Heart left ventricle (tissue), 16 donors: ENCODE measurements around the gene CELF4. TPM values are rescaled to one million over a fixed set of nuclear protein-coding genes. Genes with fewer than 3 reads are reported as not detected.

Experiments
- ATAC-seq, 4 donors: fragments of 200-7000 bp; cut with Tn5 transposase; one replicate each; pipeline ENCODE4 v1.9.1; 2020 to 2022; ENCODE audit warnings: moderate library complexity in 4 of 4, mild to moderate bottlenecking in 3 of 4, moderate number of reproducible peaks in 1 of 4
- DNase-seq, 5 donors: peaks; one replicate each; pipeline ENCODE4 v3.0.0-alpha.2; 2020
- H3K27ac ChIP-seq, 12 donors: fragments of 200-600 bp; sonication (generic) in 4 of 12; one replicate each; pipeline versions ENCODE4 v1.5.0 to v1.8.0; 2016 to 2022; ENCODE audit warnings: mild to moderate bottlenecking in 2 of 12
- H3K27me3 ChIP-seq, 9 donors: fragments of 200-600 bp; sonication (generic) in 2 of 9; one replicate each; pipeline versions ENCODE4 v1.5.1 to v1.8.0; 2016 to 2022; ENCODE audit warnings: mild to moderate bottlenecking in 3 of 9
- H3K36me3 ChIP-seq, 9 donors: fragments of 200-600 bp; sonication (generic) in 2 of 9; one replicate each; pipeline versions ENCODE4 v1.5.0 to v1.8.0; 2018 to 2022; ENCODE audit warnings: mild to moderate bottlenecking in 2 of 9
- H3K4me1 ChIP-seq, 12 donors: fragments of 200-600 bp; sonication (generic) in 4 of 12; one replicate each; pipeline versions ENCODE4 v1.5.0 to v1.8.0; 2016 to 2022; ENCODE audit warnings: mild to moderate bottlenecking in 3 of 12
- H3K4me3 ChIP-seq, 12 donors: fragments of 200-600 bp; sonication (generic) in 4 of 12; one replicate each; pipeline versions ENCODE4 v1.5.0 to v1.8.0; 2017 to 2022; ENCODE audit warnings: mild to moderate bottlenecking in 9 of 12, moderate library complexity in 4 of 12
- H3K9me3 ChIP-seq, 12 donors: fragments of 200-600 bp; sonication (generic) in 4 of 12; one replicate each; pipeline versions ENCODE4 v1.5.0 to v1.8.0; 2016 to 2022; ENCODE audit warnings: mild to moderate bottlenecking in 1 of 12
- POLR2A ChIP-seq, 2 donors: fragments of 450-650 bp; IDR thresholded peaks; one replicate each; pipeline ENCODE4 v1.6.1; 2017; ENCODE audit warnings: antibody characterized with exemption in 2 of 2, mild to moderate bottlenecking in 2 of 2, moderate library complexity in 2 of 2
- WGBS, 4 donors: extraction: QIAGEN DNeasy Blood & Tissue Kit in 2 of 4; methylation state at CpG; one replicate each; pipeline versions ENCODE4 v1.1.5 to v1.1.7; 2013 to 2018; 5-methylcytosine and 5-hydroxymethylcytosine counted together
- intact Hi-C, 10 donors: fragments of 100-400 bp; cut with DNase I; formaldehyde crosslinking; loops; one replicate each; pipeline versions ENCODE4 v1.11.1 to v1.14.2; 2022
- long read RNA-seq, 3 donors: library from polyadenylated mRNA; unstranded; transcript quantifications; one replicate each; pipeline ENCODE4 v2.0.0, GENCODE V29; 2020 to 2021
- polyA plus RNA-seq, 2 donors: library from polyadenylated mRNA; stranded (reverse); fragments of 200-250 nt; gene quantifications; one replicate each; pipeline ENCODE4 v1.2.3, GENCODE V29; 2013
- total RNA-seq, 9 donors: library from RNA; depleted of rRNA in 2 of 9; stranded (reverse); fragments of >200 nt in 2 of 9; fragmentation: NEBNext Ultra II Directional in 3 of 9; extraction: Animal tissue kit (Norgen Biotek cat#: 25700) in 3 of 9; gene quantifications; one replicate each; pipeline versions ENCODE4 v1.1.0 to v1.2.4, GENCODE V29; 2016 to 2023
- TF ChIP-seq, protein P1 (sequence below), 12 donors: fragments of 200-600 bp; sonication (generic) in 4 of 12; IDR thresholded peaks; one replicate each; pipeline versions ENCODE4 v1.5.0 to v1.8.0; 2018 to 2022; ENCODE audit warnings: antibody characterized with exemption in 12 of 12, mild to moderate bottlenecking in 5 of 12
- donor health status: ischemic (EF 13 %, LVEDD 7.1; RV severe dilation, severe dysfunction).
- donor health status: healthy with polysubstance abuse.
- donor health status: DM: no; HTN: yes; CAD: no.
- donor health status: DM: no; HTN: no; CAD: no.
- donor health status: ischemic (EF 25% LVEDD 6.9; RV normal size, moderate dysfunction).
- donor health status: ischemic (EF 25% LVEDD 5.7; RV mildly dilated, moderate dysfunction).
- donor health status: healthy.
- donor health status: DM: yes; HTN: yes; CAD: no.
- donor health status: ischemic (EF 35%, LVEDD 5.7; RV mildly dilated, moderate dysfunction).
- donor health status: nonischemic (EF 11% LVEDD 7.7; RV severe dilation, severe dysfunction).
- donor health status: DM: yes; HTN: yes; CAD: no.
- donor health status: PGD.
- donor health status: ischemic (EF 29% LVEDD 5.4; RV normal size, mild dysfunction).
- donor health status: nonischemic (EF 23%, LVEDD 6.1; RV moderate dilation, normal function).

CELF4 gene
- under 1 TPM in 6 of 9 donors, not detected in 3; 0.26 to 0.67 (median 0.40) TPM for total RNA-seq
- under 1 TPM; 0.11 to 0.19 TPM for polyA plus RNA-seq
- long read RNA-seq, donor 1 = 0 reads
- long read RNA-seq, donor 2 = 0 reads
- long read RNA-seq, donor 3 = 0 reads

DNA sequence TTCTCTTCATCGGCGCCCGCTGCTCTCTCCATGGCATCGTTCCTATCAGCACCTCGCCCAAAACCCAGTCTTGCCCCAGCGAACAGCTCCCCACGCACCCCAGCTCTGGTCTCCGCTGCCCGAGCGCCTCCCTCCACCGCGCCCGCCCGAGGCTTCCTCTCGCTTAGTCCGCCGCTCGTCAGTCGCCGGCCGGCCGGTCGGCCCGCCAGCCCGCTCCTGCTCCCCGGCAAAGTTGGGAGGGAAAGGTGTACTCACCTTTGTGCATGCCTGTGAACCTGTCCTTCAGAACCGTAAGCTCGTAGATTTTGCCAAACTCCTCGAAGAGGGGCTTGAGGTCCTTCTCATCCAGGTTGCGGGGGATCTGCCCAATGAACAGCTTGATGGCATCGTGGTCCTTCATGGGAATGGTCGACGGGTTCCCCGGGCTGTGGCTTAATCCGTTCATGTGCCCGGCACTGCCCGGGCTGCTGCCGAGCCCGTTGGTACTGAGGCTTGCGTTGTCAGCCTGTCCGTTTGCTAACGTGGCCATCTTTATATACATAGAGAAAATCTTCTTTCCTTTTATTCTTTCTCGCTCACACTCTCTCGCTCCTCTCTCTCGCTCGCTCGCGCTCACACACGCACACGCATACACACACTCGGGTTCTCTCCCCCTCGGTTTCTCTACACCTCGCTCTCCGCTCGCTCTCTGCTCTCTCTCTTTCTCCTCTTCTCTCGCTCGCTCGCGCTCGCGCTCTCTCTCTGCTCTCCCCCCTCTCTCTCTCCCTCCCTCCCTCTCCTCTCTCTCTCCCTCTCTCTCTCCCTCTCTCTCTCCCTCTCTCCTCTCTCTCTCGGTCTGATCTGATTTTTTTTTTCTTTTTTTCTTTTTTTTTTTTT, at the start of gene CELF4:
Gene CELF4, minus strand, starts transcription at position 698 of the 876 bp plus-strand sequence.
- intact Hi-C loops = no loop called here
- TF ChIP-seq, protein P1, sequence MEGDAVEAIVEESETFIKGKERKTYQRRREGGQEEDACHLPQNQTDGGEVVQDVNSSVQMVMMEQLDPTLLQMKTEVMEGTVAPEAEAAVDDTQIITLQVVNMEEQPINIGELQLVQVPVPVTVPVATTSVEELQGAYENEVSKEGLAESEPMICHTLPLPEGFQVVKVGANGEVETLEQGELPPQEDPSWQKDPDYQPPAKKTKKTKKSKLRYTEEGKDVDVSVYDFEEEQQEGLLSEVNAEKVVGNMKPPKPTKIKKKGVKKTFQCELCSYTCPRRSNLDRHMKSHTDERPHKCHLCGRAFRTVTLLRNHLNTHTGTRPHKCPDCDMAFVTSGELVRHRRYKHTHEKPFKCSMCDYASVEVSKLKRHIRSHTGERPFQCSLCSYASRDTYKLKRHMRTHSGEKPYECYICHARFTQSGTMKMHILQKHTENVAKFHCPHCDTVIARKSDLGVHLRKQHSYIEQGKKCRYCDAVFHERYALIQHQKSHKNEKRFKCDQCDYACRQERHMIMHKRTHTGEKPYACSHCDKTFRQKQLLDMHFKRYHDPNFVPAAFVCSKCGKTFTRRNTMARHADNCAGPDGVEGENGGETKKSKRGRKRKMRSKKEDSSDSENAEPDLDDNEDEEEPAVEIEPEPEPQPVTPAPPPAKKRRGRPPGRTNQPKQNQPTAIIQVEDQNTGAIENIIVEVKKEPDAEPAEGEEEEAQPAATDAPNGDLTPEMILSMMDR (IDR thresholded peaks at IDR 0.05) = no peak
- no peak for TF ChIP-seq POLR2A (IDR thresholded peaks at IDR 0.05)
- H3K36me3 ChIP-seq = no peaks in the 10 kb centered on the region
- ATAC-seq = peak in 3 of 4 donors; percentile 32 to 46 (median 44)
- peaks cover 0 to 29% (median 19%) of the 10 kb centered on the region in 12 donors for H3K4me1 ChIP-seq
- no peaks in the 10 kb centered on the region for H3K9me3 ChIP-seq
- peaks cover 23 to 86% (median 44%) of the 10 kb centered on the region in 9 donors for H3K27me3 ChIP-seq
- H3K27ac ChIP-seq = peak within 1 kb of the TSS in 1 of 12 donors; percentile 8
- WGBS, 4 donors = 2% methylated on average over 62 of the region's 62 CpGs
- DNase-seq = no peak
- peak within 1 kb of the TSS; percentile 40 to 69 (median 52) for H3K4me3 ChIP-seq

DNA sequence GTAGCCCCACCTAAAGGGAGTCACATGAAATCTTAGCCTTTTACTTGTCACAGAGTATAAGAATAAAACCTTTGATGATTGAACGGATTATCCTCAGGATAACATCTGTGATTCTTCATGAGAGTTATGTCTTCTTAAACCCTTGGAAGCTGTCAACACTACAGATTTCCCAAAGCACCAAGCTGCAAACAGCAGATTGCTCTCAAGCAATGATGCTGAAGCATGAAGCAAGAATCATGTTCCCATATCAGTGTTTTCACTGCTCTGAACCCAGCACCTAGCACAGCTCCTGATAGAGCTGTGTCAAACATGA, 47.6 kb upstream of the CELF4 start:
- Histone ChIP-seq H3K4me3 (no peak overlapping the region), H3K27me3 (peaks cover 0 to 12% (median 0%) of the 10 kb centered on the region in 9 donors), H3K27ac (no peak overlapping the region), H3K4me1 (no peaks in the 10 kb centered on the region), H3K9me3 (no peaks in the 10 kb centered on the region), H3K36me3 (no peaks in the 10 kb centered on the region)
- TF ChIP-seq POLR2A (IDR thresholded peaks at IDR 0.05) = no peak
- 29 to 48% (median 36%) methylated on average over 1 of the region's 1 CpG for WGBS, 4 donors
- ATAC-seq (no peak), DNase-seq (no peak)
- intact Hi-C loops = no loop called here

DNA sequence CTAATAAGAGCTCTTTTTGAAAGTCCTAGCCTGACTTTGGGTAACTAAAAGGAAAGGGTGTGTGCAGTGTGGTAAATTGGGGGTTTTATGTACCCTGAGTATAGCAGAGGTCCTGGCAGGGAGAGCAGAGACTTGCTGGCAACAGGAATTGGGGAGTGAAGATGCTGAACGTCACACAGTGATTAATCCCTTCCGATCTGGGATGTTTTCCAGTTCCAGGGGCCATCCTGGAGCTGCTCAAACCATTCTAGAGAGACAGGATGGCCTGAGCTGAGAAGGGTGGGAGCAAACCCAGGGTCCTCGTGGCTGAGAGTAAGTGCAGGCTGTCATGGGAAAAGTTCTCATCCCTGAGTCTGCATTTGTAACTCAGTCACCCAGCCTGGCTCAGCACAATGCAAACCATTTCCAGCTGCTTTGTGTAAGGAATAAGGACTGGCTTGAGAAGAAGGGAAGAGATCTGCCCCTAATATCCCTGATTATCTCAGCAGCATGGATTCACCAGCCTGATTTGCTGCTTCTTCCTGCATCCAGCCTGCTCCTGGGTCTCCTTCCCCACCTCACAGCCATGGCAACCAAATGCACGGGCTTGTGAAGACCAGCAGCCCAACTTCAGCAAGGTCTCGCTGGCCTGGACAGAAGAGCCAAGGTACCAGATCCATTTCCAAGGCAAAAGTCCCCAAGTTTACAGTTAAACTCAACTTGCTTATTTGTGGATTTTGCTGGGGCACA, 47.1 kb upstream of the CELF4 start:
- TF ChIP-seq, protein P1 (IDR thresholded peaks at IDR 0.05) = no peak
- TF ChIP-seq POLR2A (IDR thresholded peaks at IDR 0.05) = no peak
- Histone ChIP-seq H3K27ac (peak overlapping the region in 1 of 12 donors; percentile 46), H3K4me1 (no peaks in the 10 kb centered on the region), H3K36me3 (no peaks in the 10 kb centered on the region), H3K4me3 (no peak overlapping the region), H3K27me3 (peaks cover 0 to 12% (median 0%) of the 10 kb centered on the region in 9 donors), H3K9me3 (no peaks in the 10 kb centered on the region)
- intact Hi-C loops = no loop called here
- WGBS, 4 donors = 30 to 59% (median 41%) methylated on average over 5 of the region's 5 CpGs
- DNase-seq (peak in 1 of 5 donors; percentile 34), ATAC-seq (peak in 3 of 4 donors; percentile 53 to 75 (median 63))

DNA sequence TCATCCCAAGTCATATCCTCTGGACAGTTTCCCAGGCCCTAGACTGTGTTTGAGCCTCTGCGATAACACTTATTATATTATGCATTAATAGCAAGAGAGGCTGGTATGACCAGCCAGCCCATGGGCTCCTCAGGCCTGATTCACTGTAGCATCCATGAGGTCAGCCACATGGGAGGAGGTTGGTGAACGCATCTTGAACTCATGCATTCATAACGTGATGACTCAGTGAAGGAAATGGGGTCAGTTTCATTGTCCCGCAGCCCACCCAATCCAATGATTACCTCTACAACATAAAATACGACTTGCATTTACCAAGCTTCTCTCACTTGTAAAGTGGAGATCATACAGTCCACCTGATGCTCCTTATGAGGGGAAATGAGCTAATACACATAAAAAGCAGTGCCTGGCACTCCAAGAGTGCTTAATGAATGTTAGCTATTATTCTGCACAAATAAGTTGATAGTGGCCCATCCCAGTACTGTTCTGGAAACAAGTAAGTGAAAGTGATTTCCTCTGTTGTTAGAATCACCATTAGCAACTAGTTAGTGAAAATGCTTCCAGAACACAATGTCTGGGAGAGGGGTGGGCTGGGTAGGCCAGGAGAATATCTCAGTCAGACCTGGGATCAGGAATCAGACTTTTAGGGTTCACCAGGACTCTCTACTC, 46.1 kb upstream of the CELF4 start:
- intact Hi-C loops = no loop called here
- ATAC-seq = peak in 2 of 4 donors; percentile 57 to 60
- no peaks in the 10 kb centered on the region for H3K4me1 ChIP-seq
- TF ChIP-seq, protein P1 (IDR thresholded peaks at IDR 0.05) = no peak
- TF ChIP-seq POLR2A (IDR thresholded peaks at IDR 0.05) = no peak
- no peak overlapping the region for H3K4me3 ChIP-seq
- 65 to 70% (median 69%) methylated on average over 5 of the region's 5 CpGs for whole genome bisulfite sequencing, 4 donors
- H3K36me3 ChIP-seq = no peaks in the 10 kb centered on the region
- DNase-seq = no peak
- H3K9me3 ChIP-seq = no peaks in the 10 kb centered on the region
- H3K27ac ChIP-seq = peak overlapping the region in 2 of 12 donors; percentile 39 to 46
- H3K27me3 ChIP-seq = peaks cover 0 to 12% (median 0%) of the 10 kb centered on the region in 9 donors
